HepG2 (cell line): Measurements from ENCODE around the gene ZBTB48. TPM values are rescaled to one million over a fixed set of nuclear protein-coding genes. Genes with fewer than 3 reads are reported as not detected.
A peak's percentile ranks its signal among the peaks of the same experiment; 100 is the strongest.

Source experiments
- AKNA ChIP-seq: sonication (generic); formaldehyde crosslinking; IDR thresholded peaks from 2 replicates; pipeline ENCODE4 v1.4.0; 2020; ENCODE audit warnings: missing genetic modification reagents, borderline replicate concordance
- CAMTA2 ChIP-seq: sonication (generic); formaldehyde crosslinking; IDR thresholded peaks from 2 replicates; pipeline ENCODE4 v1.4.0; 2020; ENCODE audit warnings: mild to moderate bottlenecking, missing genetic modification reagents, borderline replicate concordance
- FOXO4 ChIP-seq: sonication (generic); formaldehyde crosslinking; conservative IDR thresholded peaks from 2 replicates; pipeline ENCODE4 v1.8.1; 2023; ENCODE audit warnings: missing genetic modification reagents
- GRHL1 ChIP-seq: sonication (generic); formaldehyde crosslinking; conservative IDR thresholded peaks from 2 replicates; pipeline ENCODE4 v1.8.0; 2022; ENCODE audit warnings: missing genetic modification reagents
- GTF2F1 ChIP-seq: fragments of 150-350 bp; IDR thresholded peaks from 2 replicates; pipeline ENCODE4 v1.6.1; 2014; ENCODE audit warnings: low read length
- KDM4B ChIP-seq: sonication (generic); formaldehyde crosslinking; IDR thresholded peaks from 2 replicates; pipeline ENCODE4 v1.4.0; 2020; ENCODE audit warnings: missing genetic modification reagents
- RXRA ChIP-seq: sonication (generic); formaldehyde crosslinking; IDR thresholded peaks from 2 replicates; pipeline ENCODE4 v1.5.1; 2020; ENCODE audit warnings: missing genetic modification reagents
- ZBTB7A ChIP-seq: sonication (generic); formaldehyde crosslinking; IDR thresholded peaks from 2 replicates; pipeline ENCODE4 v1.8.0; 2022; ENCODE audit warnings: mild to moderate bottlenecking, missing genetic modification reagents
- ZBTB8A ChIP-seq: sonication (generic); formaldehyde crosslinking; IDR thresholded peaks from 2 replicates; pipeline ENCODE4 v1.4.0; 2020; ENCODE audit warnings: mild to moderate bottlenecking, low read depth, missing genetic modification reagents, borderline replicate concordance
- ZNF468 ChIP-seq: sonication (generic); formaldehyde crosslinking; IDR thresholded peaks from 2 replicates; pipeline ENCODE4 v1.8.0; 2022; ENCODE audit warnings: mild to moderate bottlenecking, moderate library complexity, missing genetic modification reagents
- ZNF501 ChIP-seq: sonication (generic); formaldehyde crosslinking; IDR thresholded peaks from 2 replicates; pipeline ENCODE4 v1.5.1; 2020; ENCODE audit warnings: mild to moderate bottlenecking, moderate library complexity, missing genetic modification reagents
- ZNF644 ChIP-seq: IDR thresholded peaks from 2 replicates; pipeline ENCODE4 v1.6.1; 2016; ENCODE audit warnings: low read depth
- ZNF646 ChIP-seq: sonication (generic); formaldehyde crosslinking; IDR thresholded peaks from 2 replicates; pipeline ENCODE4 v1.9.0; 2021; ENCODE audit warnings: mild to moderate bottlenecking, missing genetic modification reagents
- polyA plus RNA-seq, 8 experiments: library from polyadenylated mRNA; depleted of rRNA in 3 of 8; stranded (reverse) in 7 of 8; unstranded in 1 of 8; fragments of >200 nt; fragmentation: Illumina TruSeq in 4 of 8; extraction: Trizol in 4 of 8; gene quantifications; 2 replicates each; pipeline versions ENCODE4 v1.2.1 to v1.2.3, GENCODE V29; 2011 to 2016; ENCODE audit warnings: low read depth in 4 of 8, missing spikeins in 1 of 8, mixed read lengths in 1 of 8; ENCODE audit not compliant: insufficient read depth in 1 of 8
- total RNA-seq, 5 experiments: library from RNA; depleted of rRNA; stranded (reverse); fragments of >200 nt; fragmentation: Illumina TruSeq; extraction: Trizol; gene quantifications; 2 replicates each; pipeline ENCODE4 v1.2.3, GENCODE V29; 2016; ENCODE audit warnings: low read depth in 1 of 5

The ZBTB48 gene
- total and polyA plus RNA-seq, 2 of the 13 experiments (the other 11 are each of a cell fraction or from before 2014, with no cell fraction given), result 13.0 to 17.1 TPM

- TF ChIP-seq ZNF646 (no peak), GTF2F1 (no peak), ZBTB7A (CRISPR knock-in tag) (0 out of 2 replicates have a peak, but pooled peaks have one; percentile 36), GRHL1 (CRISPR knock-in tag) (no peak), ZBTB8A (CRISPR knock-in tag) (no peak), KDM4B (CRISPR knock-in tag) (no peak), FOXO4 (0 out of 2 replicates have a peak, but pooled peaks have one; percentile 24), CAMTA2 (CRISPR knock-in tag) (no peak), RXRA (peak; percentile 40; the same call in 1 of the 2 replicates), ZNF501 (CRISPR knock-in tag) (peak; percentile 59; the same call in 1 of the 2 replicates), ZNF644 (no peak), AKNA (CRISPR knock-in tag) (no peak), ZNF468 (CRISPR knock-in tag) (no peak)
These were observed 24.7 kb upstream of the ZBTB48 start, which contains the start of gene TAS1R1 (continued) for GRCh38 chr1:6554907-6555778.
